Cardiac muscle cell (in vitro differentiated cells and primary cell): Measurements from ENCODE around the gene CUL3. TPM values are rescaled to one million over a fixed set of nuclear protein-coding genes. Genes with fewer than 3 reads are reported as not detected.

Experiments used
- DNase-seq, 2 donors: peaks; one replicate each; pipeline versions ENCODE4 v3.0.0 to v3.0.0-alpha.2; 2010 to 2017; ENCODE audit warnings: low read depth in 1 of 2, low spot score in 1 of 2
- H3K27ac ChIP-seq: fragments of 200-600 bp; sonication (generic); 2 replicates; pipeline ENCODE4 v1.5.1; 2016
- H3K27me3 ChIP-seq: fragments of 200-600 bp; sonication (generic); 2 replicates; pipeline ENCODE4 v1.6.0; 2016; ENCODE audit warnings: control low read depth
- H3K36me3 ChIP-seq: fragments of 200-600 bp; sonication (generic); 2 replicates; pipeline ENCODE4 v1.5.1; 2016; ENCODE audit warnings: control low read depth
- H3K4me1 ChIP-seq: fragments of 200-600 bp; sonication (generic); 2 replicates; pipeline ENCODE4 v1.8.1; 2017; ENCODE audit warnings: low read depth, mild to moderate bottlenecking, mixed run types
- H3K4me3 ChIP-seq: fragments of 200-600 bp; sonication (generic); 2 replicates; pipeline ENCODE4 v1.5.1; 2016; ENCODE audit warnings: mild to moderate bottlenecking
- H3K9me3 ChIP-seq: fragments of 200-600 bp; sonication (generic); 2 replicates; pipeline ENCODE4 v1.5.1; 2017; ENCODE audit warnings: low read depth, mild to moderate bottlenecking, control low read depth
- polyA plus RNA-seq: library from polyadenylated mRNA; unstranded; fragments of >200 nt; fragmentation: Nextera tagmentation; extraction: Ambion mirVana; gene quantifications from 2 replicates; pipeline ENCODE4 v1.2.1, GENCODE V29; 2016
- total RNA-seq: library from RNA; depleted of rRNA; stranded (reverse); fragments of >200 nt; gene quantifications from 2 replicates; pipeline ENCODE4 v1.2.3, GENCODE V29; 2016
- TF ChIP-seq, protein P1 (sequence below): IDR thresholded peaks from 2 replicates; pipeline ENCODE4 v1.5.1; 2012; ENCODE audit warnings: low read depth, mild to moderate bottlenecking, low read length

The CUL3 gene
- total and polyA plus RNA-seq, 2 experiments from 2014 or later = 47.6 to 78.8 TPM

DNA sequence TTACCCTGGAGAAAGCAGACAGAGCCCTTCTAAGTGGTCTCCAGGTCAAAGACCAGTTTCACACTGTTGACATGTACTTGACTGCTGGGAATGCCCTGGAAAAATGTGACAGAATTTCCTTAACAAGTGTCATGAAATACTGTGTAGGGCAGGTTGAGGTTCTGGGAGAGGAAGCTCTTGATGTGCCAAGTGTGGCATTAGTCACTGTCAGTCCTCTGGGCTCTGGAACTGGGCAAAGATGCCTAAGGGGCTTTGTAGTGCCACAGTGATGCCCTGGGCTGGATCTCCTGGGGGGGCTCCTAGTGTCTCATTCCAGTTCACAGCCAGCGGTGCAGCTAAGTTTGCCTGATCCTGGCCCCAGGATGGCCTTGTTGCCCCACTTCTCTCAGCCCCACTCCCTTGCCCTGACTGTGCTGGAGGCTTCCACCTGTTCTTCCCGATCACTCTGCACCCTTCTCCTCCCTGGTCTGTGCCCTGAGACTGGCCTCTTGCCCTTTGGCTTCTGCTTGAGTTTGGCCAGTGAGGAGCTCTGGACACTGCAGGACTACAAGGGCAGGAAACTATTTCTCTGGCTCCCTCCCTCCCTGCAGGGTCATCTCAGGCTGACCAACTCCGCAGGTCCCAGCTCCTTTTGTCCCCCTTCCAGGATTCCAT lies 156.2 kb downstream of the CUL3 start:
- Histone ChIP-seq H3K27me3 (no peaks in the 10 kb centered on the region), H3K4me1 (no peaks in the 10 kb centered on the region), H3K9me3 (no peaks in the 10 kb centered on the region), H3K36me3 (no peaks in the 10 kb centered on the region), H3K27ac (no peak overlapping the region), H3K4me3 (no peak overlapping the region)
- TF ChIP-seq, protein P1, sequence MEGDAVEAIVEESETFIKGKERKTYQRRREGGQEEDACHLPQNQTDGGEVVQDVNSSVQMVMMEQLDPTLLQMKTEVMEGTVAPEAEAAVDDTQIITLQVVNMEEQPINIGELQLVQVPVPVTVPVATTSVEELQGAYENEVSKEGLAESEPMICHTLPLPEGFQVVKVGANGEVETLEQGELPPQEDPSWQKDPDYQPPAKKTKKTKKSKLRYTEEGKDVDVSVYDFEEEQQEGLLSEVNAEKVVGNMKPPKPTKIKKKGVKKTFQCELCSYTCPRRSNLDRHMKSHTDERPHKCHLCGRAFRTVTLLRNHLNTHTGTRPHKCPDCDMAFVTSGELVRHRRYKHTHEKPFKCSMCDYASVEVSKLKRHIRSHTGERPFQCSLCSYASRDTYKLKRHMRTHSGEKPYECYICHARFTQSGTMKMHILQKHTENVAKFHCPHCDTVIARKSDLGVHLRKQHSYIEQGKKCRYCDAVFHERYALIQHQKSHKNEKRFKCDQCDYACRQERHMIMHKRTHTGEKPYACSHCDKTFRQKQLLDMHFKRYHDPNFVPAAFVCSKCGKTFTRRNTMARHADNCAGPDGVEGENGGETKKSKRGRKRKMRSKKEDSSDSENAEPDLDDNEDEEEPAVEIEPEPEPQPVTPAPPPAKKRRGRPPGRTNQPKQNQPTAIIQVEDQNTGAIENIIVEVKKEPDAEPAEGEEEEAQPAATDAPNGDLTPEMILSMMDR = no peak
- DNase-seq = peak in 1 of 2 donors; percentile 2

DNA sequence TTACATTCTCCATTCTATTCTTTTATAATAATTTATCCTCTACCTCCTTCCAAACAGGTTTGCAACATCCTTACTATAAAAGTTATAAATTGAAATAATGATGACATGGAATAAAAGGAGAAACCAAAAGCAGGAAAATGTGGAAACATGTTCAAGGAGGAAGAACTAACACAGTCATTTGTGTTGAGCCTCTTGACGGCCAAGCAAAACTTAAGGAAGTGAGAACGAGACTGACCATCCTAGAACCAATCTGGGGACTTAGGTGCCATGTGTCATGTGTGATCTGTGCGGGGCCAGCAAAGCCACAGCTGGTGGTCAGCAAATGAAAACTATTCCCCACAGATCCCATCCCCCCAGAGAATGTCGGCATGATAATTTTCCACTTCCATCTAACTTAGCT lies 157.7 kb downstream of the CUL3 start:
- Histone ChIP-seq H3K27ac (no peak overlapping the region), H3K36me3 (no peaks in the 10 kb centered on the region), H3K4me3 (no peak overlapping the region), H3K4me1 (no peaks in the 10 kb centered on the region), H3K27me3 (no peaks in the 10 kb centered on the region), H3K9me3 (no peaks in the 10 kb centered on the region)
- TF ChIP-seq, protein P1 = no peak
- no peak for DNase-seq

DNA sequence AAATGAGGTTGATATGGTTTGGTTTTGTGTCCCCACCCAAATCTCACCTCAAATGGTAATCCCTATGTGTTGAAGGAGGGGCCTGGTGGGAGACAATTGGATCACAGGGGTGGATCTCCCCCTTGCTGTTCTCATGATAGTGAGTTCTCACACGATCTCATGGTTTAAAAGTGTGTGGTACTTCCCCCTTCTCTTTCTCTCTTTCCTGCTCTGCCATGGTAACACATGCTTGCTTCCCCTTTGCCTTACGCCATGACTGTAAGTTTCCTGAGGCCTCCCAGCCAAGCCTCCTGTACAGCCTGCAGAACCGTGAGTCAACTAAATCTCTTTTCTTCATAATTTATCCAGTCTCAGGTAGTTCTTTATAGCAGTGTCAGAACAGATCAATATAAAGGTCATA lies 158.5 kb downstream of the CUL3 start:
- no peak for DNase-seq
- no peaks in the 10 kb centered on the region for H3K9me3 ChIP-seq
- no peaks in the 10 kb centered on the region for H3K36me3 ChIP-seq
- H3K4me1 ChIP-seq = no peaks in the 10 kb centered on the region
- H3K4me3 ChIP-seq = no peak overlapping the region
- TF ChIP-seq, protein P1 = no peak
- H3K27me3 ChIP-seq = no peaks in the 10 kb centered on the region
- H3K27ac ChIP-seq = no peak overlapping the region

DNA sequence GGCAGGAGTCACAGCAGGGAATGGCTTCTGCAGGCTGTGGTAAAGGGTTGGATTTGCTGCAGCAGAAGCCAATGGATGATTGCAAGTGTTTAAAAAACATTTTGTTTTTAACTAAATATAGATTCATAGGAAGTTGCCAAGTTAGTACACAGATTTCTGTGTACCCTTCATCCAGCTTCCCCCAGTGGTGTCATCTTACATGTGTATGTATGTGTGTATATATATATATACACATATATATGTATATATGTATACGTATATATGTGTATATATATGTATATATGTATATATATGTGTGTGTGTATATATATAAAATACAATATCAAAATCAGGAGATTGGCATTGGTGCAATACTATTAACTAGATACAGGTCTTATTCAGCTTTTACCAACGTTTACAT lies 164.1 kb downstream of the CUL3 start:
- TF ChIP-seq, protein P1 = no peak
- Histone ChIP-seq H3K4me3 (no peak overlapping the region), H3K9me3 (no peaks in the 10 kb centered on the region), H3K27ac (no peak overlapping the region), H3K36me3 (no peaks in the 10 kb centered on the region), H3K27me3 (no peaks in the 10 kb centered on the region), H3K4me1 (no peaks in the 10 kb centered on the region)
- DNase-seq = no peak

Other genes starting within 250 kb of the CUL3 start
- gene FAM124B, start 183.3 kb downstream of the CUL3 start, total RNA-seq = 0.30 TPM in 1 of 2 replicates, not detected in the other
- 0.17 TPM in 1 of 2 replicates, not detected in the other for gene FAM124B, start 183.3 kb downstream of the CUL3 start, polyA plus RNA-seq
- not detected in 2 replicates for gene CCDC195, start 131.0 kb upstream of the CUL3 start, total RNA-seq
- gene CCDC195, start 131.0 kb upstream of the CUL3 start, polyA plus RNA-seq = not detected in 2 replicates